ENCODE results near the gene ATP5PB. TPM values are rescaled to one million over a fixed set of nuclear protein-coding genes. Genes with fewer than 3 reads are reported as not detected.

ATP5PB gene
- polyA plus RNA-seq, 3 donors: 112 to 597 (median 557) TPM

DNA sequence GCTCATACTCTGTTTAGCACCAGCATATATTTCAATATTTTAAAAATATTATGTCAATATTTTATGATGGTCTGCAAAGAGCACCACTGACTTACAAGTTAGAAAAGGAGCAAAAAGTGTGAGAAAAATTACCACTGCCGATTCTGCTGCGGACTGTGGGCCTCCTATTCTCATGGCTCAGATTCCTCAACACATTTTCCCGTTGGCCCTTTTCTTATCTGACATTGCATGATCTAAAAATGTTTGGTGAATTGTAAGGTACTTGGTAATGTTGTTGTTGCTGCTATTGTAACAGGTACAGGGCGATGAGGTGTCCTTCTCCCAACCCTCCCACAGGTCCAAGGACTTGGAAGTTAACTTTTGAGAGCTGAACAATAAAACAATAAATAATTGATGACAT lies 25.3 kb downstream of the ATP5PB start:
- peaks cover 74 to 83% of the 10 kb centered on the region in 2 donors for H3K4me1 ChIP-seq (ENCODE audit: control insufficient read depth in 1 of 2, insufficient read depth in 2 of 2, low read length in 2 of 2)
- H3K4me2 ChIP-seq (replicated peaks; ENCODE audit: extremely low read depth, low read length, poor library complexity, severe bottlenecking): peak overlapping the region; percentile 89
- TF ChIP-seq CTCF (IDR thresholded peaks at IDR 0.05): no peak
- H4K20me1 ChIP-seq (ENCODE audit: insufficient read depth, low read length): no peaks in the 10 kb centered on the region
- peak overlapping the region; percentile 12 for H2AFZ ChIP-seq (ENCODE audit: insufficient read depth, low read depth, low read length, poor library complexity, severe bottlenecking)
- H3K9me3 Mint-ChIP-seq: no peaks in the 10 kb centered on the region
- peak overlapping the region in 6 of 7 donors; percentile 97 to 98 (median 98) for H3K27ac Mint-ChIP-seq
- H3K4me3 Mint-ChIP-seq: peak overlapping the region; percentile 85 to 97
- no peaks in the 10 kb centered on the region for H3K27me3 ChIP-seq (ENCODE audit: control insufficient read depth in 2 of 2, insufficient read depth in 2 of 2, low read length in 2 of 2)
- H3K79me2 ChIP-seq (ENCODE audit: insufficient read depth, low read length): peaks cover 66% of the 10 kb centered on the region
- peaks cover 12 to 16% of the 10 kb centered on the region in 2 donors for H3K36me3 ChIP-seq (replicated peaks in 1 of 2; ENCODE audit: control insufficient read depth in 1 of 2, insufficient read depth in 2 of 2, low read length in 2 of 2)
- peak overlapping the region; percentile 81 to 97 for H3K27ac ChIP-seq (ENCODE audit: low read depth in 1 of 2, low read length in 2 of 2)
- peaks cover 31% of the 10 kb centered on the region in 2 donors for H3K36me3 Mint-ChIP-seq
- peaks cover 50% of the 10 kb centered on the region for H3K4me1 Mint-ChIP-seq
- H3K27me3 Mint-ChIP-seq (ENCODE audit: low read depth in 3 of 3): no peaks in the 10 kb centered on the region
- no peaks in the 10 kb centered on the region for H3K9me3 ChIP-seq (replicated peaks in 1 of 2; ENCODE audit: control insufficient read depth in 1 of 2, insufficient read depth in 1 of 2, low read length in 2 of 2)
- peak overlapping the region; percentile 86 to 100 (median 96) for H3K4me3 ChIP-seq (replicated peaks in 1 of 3; ENCODE audit: low read depth in 2 of 3, low read length in 3 of 3)
- peak overlapping the region; percentile 86 for H3K9ac ChIP-seq (ENCODE audit: insufficient read depth, low read length, poor library complexity, severe bottlenecking)
- intact Hi-C loops (cut with micrococcal nuclease): loop anchor here (5.0 kb wide), 1 partner anchor 33 kb away; no protein-coding TSS in a partner anchor
- DNase-seq: no peak
- no CpG with 5 or more reads among the region's 4 CpGs for WGBS (ENCODE audit: insufficient coverage)

DNA sequence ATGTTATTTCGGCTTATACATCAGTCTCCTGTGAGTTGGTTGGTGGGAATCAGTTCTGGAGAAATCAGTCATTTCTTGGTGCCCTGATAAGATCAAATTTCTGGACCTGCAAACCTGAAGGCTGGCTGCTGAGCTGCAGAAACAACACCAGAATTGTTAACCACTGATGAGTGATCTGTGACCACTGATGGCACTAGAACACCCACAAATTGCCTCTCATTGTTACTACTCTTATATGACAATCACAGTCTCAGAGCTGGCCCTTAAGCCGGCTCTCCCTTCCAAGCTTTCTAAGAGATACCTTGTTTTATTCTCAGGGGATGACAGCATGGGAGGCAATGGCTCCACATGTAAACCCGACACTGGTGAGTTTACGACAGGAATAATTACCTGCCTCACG lies 26.4 kb downstream of the ATP5PB start:
- peak overlapping the region; percentile 60 to 97 for H3K27ac ChIP-seq (ENCODE audit: low read depth in 1 of 2, low read length in 2 of 2)
- intact Hi-C loops (cut with micrococcal nuclease): no loop called here
- peaks cover 66% of the 10 kb centered on the region for H3K79me2 ChIP-seq (ENCODE audit: insufficient read depth, low read length)
- Mint-ChIP-seq H3K36me3 (peaks cover 31% of the 10 kb centered on the region in 2 donors), H3K9me3 (no peaks in the 10 kb centered on the region), H3K4me1 (peaks cover 60% of the 10 kb centered on the region), H3K27me3 (ENCODE audit: low read depth in 3 of 3) (no peaks in the 10 kb centered on the region), H3K4me3 (peak overlapping the region; percentile 85 to 97), H3K27ac (peak overlapping the region in 6 of 7 donors; percentile 85 to 98 (median 96))
- H3K9me3 ChIP-seq (replicated peaks in 1 of 2; ENCODE audit: control insufficient read depth in 1 of 2, insufficient read depth in 1 of 2, low read length in 2 of 2): no peaks in the 10 kb centered on the region
- 97% methylated on average over 4 of the region's 5 CpGs for WGBS (ENCODE audit: insufficient coverage)
- H3K4me1 ChIP-seq (ENCODE audit: control insufficient read depth in 1 of 2, insufficient read depth in 2 of 2, low read length in 2 of 2): peaks cover 73 to 82% of the 10 kb centered on the region in 2 donors
- H3K4me2 ChIP-seq (replicated peaks; ENCODE audit: extremely low read depth, low read length, poor library complexity, severe bottlenecking): peak overlapping the region; percentile 89
- H3K9ac ChIP-seq (ENCODE audit: insufficient read depth, low read length, poor library complexity, severe bottlenecking): peak overlapping the region; percentile 86
- no peaks in the 10 kb centered on the region for H4K20me1 ChIP-seq (ENCODE audit: insufficient read depth, low read length)
- peaks cover 12 to 16% of the 10 kb centered on the region in 2 donors for H3K36me3 ChIP-seq (replicated peaks in 1 of 2; ENCODE audit: control insufficient read depth in 1 of 2, insufficient read depth in 2 of 2, low read length in 2 of 2)
- DNase-seq: no peak
- peak overlapping the region; percentile 86 to 100 (median 96) for H3K4me3 ChIP-seq (replicated peaks in 1 of 3; ENCODE audit: low read depth in 2 of 3, low read length in 3 of 3)
- no peaks in the 10 kb centered on the region for H3K27me3 ChIP-seq (ENCODE audit: control insufficient read depth in 2 of 2, insufficient read depth in 2 of 2, low read length in 2 of 2)
- no peak for TF ChIP-seq CTCF (IDR thresholded peaks at IDR 0.05)
- no peak overlapping the region for H2AFZ ChIP-seq (ENCODE audit: insufficient read depth, low read depth, low read length, poor library complexity, severe bottlenecking)

All from CD14-positive monocyte (primary cell).